Measurements from ENCODE around the gene NOB1. TPM values are rescaled to one million over a fixed set of nuclear protein-coding genes. Genes with fewer than 3 reads are reported as not detected.
A peak's percentile ranks its signal among the peaks of the same experiment; 100 is the strongest.

The NOB1 gene
- total and polyA plus RNA-seq, 9 of the 15 experiments (the other 6 are each of a cell fraction or from before 2014, with no cell fraction given): 42.4 to 148 (median 116) TPM

DNA sequence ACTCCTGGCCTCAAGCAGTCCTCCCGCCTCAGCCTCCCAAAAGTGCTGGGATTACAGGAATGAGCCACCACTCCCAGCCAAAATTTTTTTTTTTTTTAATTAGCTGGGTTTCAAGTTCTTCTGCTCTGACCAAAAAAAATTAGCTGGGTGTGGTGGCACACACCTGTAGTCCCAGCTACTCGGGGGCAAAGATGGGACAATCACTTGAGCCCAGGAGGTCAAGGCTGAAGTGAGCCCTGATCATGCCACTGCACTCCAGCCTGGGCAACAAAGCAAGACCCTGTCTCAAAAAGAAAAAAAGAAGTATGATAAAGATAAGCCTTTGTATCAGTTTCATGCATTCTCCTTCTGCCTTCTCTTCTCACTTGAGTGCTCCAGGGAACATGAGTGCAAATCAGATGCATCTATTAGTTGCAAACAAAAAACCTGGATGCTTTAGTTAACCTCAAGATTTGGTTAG, 30.3 kb downstream of the NOB1 start:
- no peaks in the 10 kb centered on the region; a peak in 1 of 5 replicates for H3K27me3 ChIP-seq (ENCODE audit: control insufficient read depth in 2 of 2, insufficient read depth in 2 of 2, low read length in 2 of 2)
- peak overlapping the region; percentile 13; the same call in 1 of the 2 replicates for H3K4me2 ChIP-seq (ENCODE audit: insufficient read depth, low read length)
- no peaks in the 10 kb centered on the region for H4K20me1 ChIP-seq (replicated peaks; ENCODE audit: control insufficient read depth, insufficient read depth, low read length)
- peak overlapping the region; percentile 97; the same call in 1 of the 3 replicates for H3K27ac ChIP-seq (ENCODE audit: extremely low read depth, low read depth, low read length)
- peaks cover 6% of the 10 kb centered on the region; the same call in 1 of the 3 replicates for H3K36me3 ChIP-seq (ENCODE audit: control insufficient read depth, insufficient read depth, low read length)
- H3K4me3 ChIP-seq: no peak overlapping the region
- in situ Hi-C loops (cut with MboI) (no loop called here), intact Hi-C loops (cut with micrococcal nuclease) (no loop called here)
- no peak for FAIRE-seq
- H3K9me1 ChIP-seq (ENCODE audit: control insufficient read depth, insufficient read depth, low read length): no peaks in the 10 kb centered on the region
- no peak for TF ChIP-seq PYGO2 (tag; IDR thresholded peaks at IDR 0.05)
- no peak for TF ChIP-seq HNRNPH1 (optimal IDR thresholded peaks at IDR 0.05; ENCODE audit: low read depth, low read length)
- TF ChIP-seq, protein P1, sequence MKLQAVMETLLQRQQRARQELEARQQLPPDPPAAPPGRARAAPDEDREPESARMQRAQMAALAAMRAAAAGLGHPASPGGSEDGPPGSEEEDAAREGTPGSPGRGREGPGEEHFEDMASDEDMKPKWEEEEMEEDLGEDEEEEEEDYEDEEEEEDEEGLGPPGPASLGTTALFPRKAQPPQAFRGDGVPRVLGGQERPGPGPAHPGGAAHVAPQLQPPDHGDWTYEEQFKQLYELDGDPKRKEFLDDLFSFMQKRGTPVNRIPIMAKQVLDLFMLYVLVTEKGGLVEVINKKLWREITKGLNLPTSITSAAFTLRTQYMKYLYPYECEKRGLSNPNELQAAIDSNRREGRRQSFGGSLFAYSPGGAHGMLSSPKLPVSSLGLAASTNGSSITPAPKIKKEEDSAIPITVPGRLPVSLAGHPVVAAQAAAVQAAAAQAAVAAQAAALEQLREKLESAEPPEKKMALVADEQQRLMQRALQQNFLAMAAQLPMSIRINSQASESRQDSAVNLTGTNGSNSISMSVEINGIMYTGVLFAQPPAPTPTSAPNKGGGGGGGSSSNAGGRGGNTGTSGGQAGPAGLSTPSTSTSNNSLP (IDR thresholded peaks at IDR 0.05; ENCODE audit: borderline replicate concordance, low read depth, low read length): no peak
- TF ChIP-seq ZNF197 (CRISPR knock-in tag; IDR thresholded peaks at IDR 0.05; ENCODE audit: low read depth): no peak
- TF ChIP-seq, protein P2, sequence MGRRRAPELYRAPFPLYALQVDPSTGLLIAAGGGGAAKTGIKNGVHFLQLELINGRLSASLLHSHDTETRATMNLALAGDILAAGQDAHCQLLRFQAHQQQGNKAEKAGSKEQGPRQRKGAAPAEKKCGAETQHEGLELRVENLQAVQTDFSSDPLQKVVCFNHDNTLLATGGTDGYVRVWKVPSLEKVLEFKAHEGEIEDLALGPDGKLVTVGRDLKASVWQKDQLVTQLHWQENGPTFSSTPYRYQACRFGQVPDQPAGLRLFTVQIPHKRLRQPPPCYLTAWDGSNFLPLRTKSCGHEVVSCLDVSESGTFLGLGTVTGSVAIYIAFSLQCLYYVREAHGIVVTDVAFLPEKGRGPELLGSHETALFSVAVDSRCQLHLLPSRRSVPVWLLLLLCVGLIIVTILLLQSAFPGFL (CRISPR knock-in tag; IDR thresholded peaks at IDR 0.05): no peak
- no peak for TF ChIP-seq ZNF274 (IDR thresholded peaks at IDR 0.05; ENCODE audit: borderline replicate concordance, low read depth, low read length)
- peaks cover 26 to 44% of the 10 kb centered on the region in 2 experiments; a peak in 4 of 5 replicates for H3K4me1 ChIP-seq (replicated peaks in 1 of 2; ENCODE audit: control insufficient read depth in 2 of 2, insufficient read depth in 2 of 2, low read length in 2 of 2)
- DNase-seq (ENCODE audit: extremely low read depth in 1 of 4, low spot score in 3 of 4): no peak
- ChIA-PET POLR2A (interaction anchor here (0.7 to 8.6 kb wide), 13 partner anchors 11 to 1198 kb away, joined by 3 to 66 read pairs (median 4); partner anchors contain the start of gene NOB1), CTCF (ENCODE audit: low intra/inter-chr PET ratio) (no interaction called here)
- no TSS peak for BruUV-seq (replicated peaks)
- no peak for ATAC-seq
- peaks cover 57% of the 10 kb centered on the region for H3K79me2 ChIP-seq (ENCODE audit: control insufficient read depth, insufficient read depth, low read length)
- H3K9me3 ChIP-seq (replicated peaks; ENCODE audit: control insufficient read depth, insufficient read depth, low read depth, low read length): no peaks in the 10 kb centered on the region
- WGBS (ENCODE audit: insufficient coverage, low coverage, missing lambda C conversion rate): 100% methylated on average over 2 of the region's 2 CpGs
- H2AFZ ChIP-seq (ENCODE audit: low read depth, low read length): no peak overlapping the region
- H3K9ac ChIP-seq (ENCODE audit: insufficient read depth in 1 of 2, low read depth in 2 of 2, low read length in 2 of 2): no peak overlapping the region

All from K562 (cell line).